Activated CD4-positive, alpha-beta T cell treated with anti-CD3 and anti-CD28 coated beads, Interleukin-2, amount 10 ng/mL, durations not matched to agents 7 days and 5 days (primary cell): ENCODE data around the gene FAF2. TPM values are rescaled to one million over a fixed set of nuclear protein-coding genes. Genes with fewer than 3 reads are reported as not detected.
A peak's percentile ranks its signal among the peaks of the same experiment; 100 is the strongest.

Source experiments
- CTCF ChIA-PET: fragments of 350-600 bp; sonication (Branson Sonifier 250); formaldehyde crosslinking; loops from one replicate; lab custom pipeline; 2021; ENCODE audit warnings: antibody characterized with exemption; lab: Charles Lee
- POLR2A ChIA-PET: fragments of 350-600 bp; sonication (Branson Sonifier 250); formaldehyde crosslinking; loops from one replicate; lab custom pipeline; 2021; ENCODE audit warnings: antibody characterized with exemption; lab: Charles Lee
- DNase-seq: peaks from one replicate; pipeline ENCODE4 v3.0.0-alpha.2; 2020
- H3K27ac Mint-ChIP-seq: one replicate; pipeline ENCODE4 v1.8.0; 2021; ENCODE audit warnings: mild to moderate bottlenecking, moderate library complexity, mixed read lengths
- H3K27me3 Mint-ChIP-seq: one replicate; pipeline ENCODE4 v1.8.0; 2021; ENCODE audit warnings: mixed read lengths
- H3K36me3 Mint-ChIP-seq: one replicate; pipeline ENCODE4 v1.8.0; 2021; ENCODE audit warnings: low read depth, mixed read lengths
- H3K4me1 Mint-ChIP-seq: one replicate; pipeline ENCODE4 v1.8.0; 2021; ENCODE audit warnings: mixed read lengths
- H3K4me3 Mint-ChIP-seq: one replicate; pipeline ENCODE4 v1.8.0; 2021; ENCODE audit warnings: mild to moderate bottlenecking, moderate library complexity, mixed read lengths
- H3K9me3 Mint-ChIP-seq: one replicate; pipeline ENCODE4 v1.8.0; 2021; ENCODE audit warnings: mixed read lengths
- total RNA-seq, 2 experiments: library from RNA; stranded (reverse); gene quantifications; one replicate each; pipeline ENCODE4 v1.2.3, GENCODE V29; 2021

Gene FAF2
- total RNA-seq, 2 experiments from 2014 or later, result 32.3 to 41.0 TPM

- Mint-ChIP-seq H3K27ac (no peak overlapping the region), H3K27me3 (no peaks in the 10 kb centered on the region), H3K4me3 (no peak overlapping the region), H3K36me3 (peaks cover 10% of the 10 kb centered on the region), H3K9me3 (no peaks in the 10 kb centered on the region), H3K4me1 (peaks cover 12% of the 10 kb centered on the region)
- no peak for DNase-seq
- CTCF ChIA-PET, result interaction anchor here (1.2 to 1.4 kb wide), 3 partner anchors 12 to 104 kb away, joined by 3 to 5 read pairs (median 3); no protein-coding TSS in a partner anchor
- POLR2A ChIA-PET, result no interaction called here
Observed at GRCh38 chr5:176521699-176522263, 73.6 kb downstream of the FAF2 start.

DNA sequence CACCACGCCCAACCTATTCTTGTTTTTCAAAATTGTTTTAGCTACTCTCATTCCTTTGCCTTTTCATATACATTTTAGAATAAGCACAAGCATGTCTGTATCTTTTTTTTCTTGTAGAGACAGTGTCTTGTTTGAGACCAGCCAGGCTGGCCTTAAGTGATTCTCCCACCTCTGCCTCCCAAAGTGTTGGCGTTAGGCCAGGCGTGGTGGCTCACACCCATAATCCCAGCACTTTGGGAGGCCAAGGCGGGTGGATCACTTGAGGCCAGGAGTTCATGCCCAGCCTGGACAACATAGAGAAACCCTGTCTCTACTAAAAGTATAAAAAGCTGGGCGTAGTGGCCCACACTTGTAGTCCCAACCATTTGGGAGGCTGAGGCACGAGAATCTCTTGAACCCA lies 76.0 kb downstream of the FAF2 start:
- POLR2A ChIA-PET, result no interaction called here
- Mint-ChIP-seq H3K4me1 (peaks cover 17% of the 10 kb centered on the region), H3K9me3 (no peaks in the 10 kb centered on the region), H3K4me3 (no peak overlapping the region), H3K36me3 (peaks cover 28% of the 10 kb centered on the region), H3K27ac (no peak overlapping the region), H3K27me3 (no peaks in the 10 kb centered on the region)
- DNase-seq, result no peak
- CTCF ChIA-PET, result interaction anchor here (1.0 to 1.1 kb wide), 2 partner anchors 10 to 76 kb away, joined by 3 to 4 read pairs; no protein-coding TSS in a partner anchor

DNA sequence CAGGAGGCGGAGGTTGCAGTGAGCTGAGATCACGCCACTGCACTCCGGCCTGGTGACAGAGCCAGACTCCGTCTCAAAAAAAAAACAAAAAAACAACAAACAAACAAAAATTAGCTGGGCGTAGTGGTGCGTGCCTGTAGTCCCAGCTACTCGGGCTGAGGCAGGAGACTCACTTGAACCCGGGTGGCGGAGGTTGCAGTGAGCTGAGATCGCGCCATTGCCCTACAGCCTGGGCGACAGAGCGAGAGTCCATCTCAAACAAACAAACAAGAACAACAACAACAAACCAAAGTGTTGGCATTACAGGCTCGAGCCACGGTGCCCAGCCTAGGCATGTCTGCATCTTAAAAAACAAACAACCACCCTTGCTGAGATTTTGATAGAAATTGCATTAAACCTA lies 76.8 kb downstream of the FAF2 start:
- H3K27ac Mint-ChIP-seq, result no peak overlapping the region
- peaks cover 25% of the 10 kb centered on the region for H3K4me1 Mint-ChIP-seq
- H3K27me3 Mint-ChIP-seq, result no peaks in the 10 kb centered on the region
- DNase-seq, result no peak
- H3K9me3 Mint-ChIP-seq, result no peaks in the 10 kb centered on the region
- peaks cover 34% of the 10 kb centered on the region for H3K36me3 Mint-ChIP-seq
- CTCF ChIA-PET, result no interaction called here
- POLR2A ChIA-PET, result no interaction called here
- no peak overlapping the region for H3K4me3 Mint-ChIP-seq

GRCh38 chr5:176525677-176526076 lies 77.5 kb downstream of the FAF2 start:
- Mint-ChIP-seq H3K27ac (no peak overlapping the region), H3K27me3 (no peaks in the 10 kb centered on the region), H3K4me3 (no peak overlapping the region), H3K4me1 (peaks cover 25% of the 10 kb centered on the region), H3K9me3 (no peaks in the 10 kb centered on the region), H3K36me3 (peaks cover 34% of the 10 kb centered on the region)
- ChIA-PET POLR2A (no interaction called here), CTCF (no interaction called here)
- no peak for DNase-seq

GRCh38 chr5:176526462-176526861 lies 78.3 kb downstream of the FAF2 start:
- Mint-ChIP-seq H3K27me3 (no peaks in the 10 kb centered on the region), H3K9me3 (no peaks in the 10 kb centered on the region), H3K36me3 (peaks cover 40% of the 10 kb centered on the region), H3K27ac (no peak overlapping the region), H3K4me3 (no peak overlapping the region), H3K4me1 (peaks cover 30% of the 10 kb centered on the region)
- POLR2A ChIA-PET, result no interaction called here
- CTCF ChIA-PET, result interaction anchor here (1.4 kb wide), 2 partner anchors 11 to 16 kb away, joined by 3 to 4 read pairs; partner anchors contain the start of gene RNF44
- no peak for DNase-seq

- Mint-ChIP-seq H3K4me3 (no peak overlapping the region), H3K36me3 (peaks cover 44% of the 10 kb centered on the region), H3K27me3 (no peaks in the 10 kb centered on the region), H3K9me3 (no peaks in the 10 kb centered on the region), H3K27ac (no peak overlapping the region), H3K4me1 (peaks cover 35% of the 10 kb centered on the region)
- ChIA-PET POLR2A (no interaction called here), CTCF (interaction anchor here (1.4 kb wide), 3 partner anchors 10 to 15 kb away, joined by 3 to 4 read pairs (median 3); partner anchors contain the start of gene RNF44)
- DNase-seq, result no peak
Observed at GRCh38 chr5:176527246-176528222, 79.3 kb downstream of the FAF2 start.

DNA sequence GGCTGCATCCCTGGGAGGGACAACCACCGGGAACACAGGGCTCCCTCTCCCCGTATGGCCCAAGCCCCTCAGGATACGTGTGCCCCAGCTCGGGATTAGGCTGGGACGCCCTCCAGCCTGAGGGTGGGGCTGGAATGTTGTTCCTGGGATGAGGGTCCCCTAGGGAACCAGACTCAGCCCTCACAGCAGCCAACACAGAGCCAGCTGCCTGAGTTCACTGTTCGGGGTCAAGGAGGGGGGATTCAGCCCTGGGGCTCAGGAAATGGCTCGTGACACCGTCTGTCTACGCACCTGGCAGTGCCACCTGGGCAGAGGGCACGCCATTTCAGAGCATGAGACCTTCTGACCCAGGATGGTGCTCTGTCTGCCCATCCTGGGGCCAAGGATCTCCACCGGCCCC lies 80.1 kb downstream of the FAF2 start:
- ChIA-PET POLR2A (no interaction called here), CTCF (interaction anchor here (1.4 kb wide), 1 partner anchor 11 kb away, joined by 3 read pairs; no protein-coding TSS in a partner anchor)
- peaks cover 39% of the 10 kb centered on the region for H3K4me1 Mint-ChIP-seq
- peak overlapping the region; percentile 36 for H3K27ac Mint-ChIP-seq
- no peak overlapping the region for H3K4me3 Mint-ChIP-seq
- H3K36me3 Mint-ChIP-seq, result peaks cover 48% of the 10 kb centered on the region
- H3K27me3 Mint-ChIP-seq, result no peaks in the 10 kb centered on the region
- DNase-seq, result no peak
- H3K9me3 Mint-ChIP-seq, result no peaks in the 10 kb centered on the region

DNA sequence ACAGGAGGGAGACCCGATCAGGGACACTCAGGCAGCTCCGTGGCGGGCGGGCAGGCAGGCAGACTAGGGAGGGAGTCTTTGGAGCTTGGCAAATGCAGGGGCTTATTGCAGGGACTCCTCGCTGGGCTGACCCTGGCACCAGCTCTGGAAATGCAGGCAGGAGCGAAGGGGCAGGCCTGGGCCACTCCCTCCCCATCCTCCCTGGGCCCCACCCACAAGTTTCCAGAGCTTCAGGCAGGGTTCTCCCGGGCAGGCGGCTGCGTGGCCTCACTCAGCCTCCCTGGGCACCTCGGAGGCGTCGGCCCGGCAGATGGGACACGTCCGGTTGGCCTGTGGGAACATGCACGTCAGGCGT lies 80.6 kb downstream of the FAF2 start:
- H3K27me3 Mint-ChIP-seq, result no peaks in the 10 kb centered on the region
- CTCF ChIA-PET, result interaction anchor here (1.4 to 1.5 kb wide), 2 partner anchors 11 to 21 kb away, joined by 3 read pairs; no protein-coding TSS in a partner anchor
- H3K4me1 Mint-ChIP-seq, result peaks cover 43% of the 10 kb centered on the region
- H3K9me3 Mint-ChIP-seq, result no peaks in the 10 kb centered on the region
- H3K36me3 Mint-ChIP-seq, result peaks cover 52% of the 10 kb centered on the region
- POLR2A ChIA-PET, result no interaction called here
- no peak overlapping the region for H3K27ac Mint-ChIP-seq
- DNase-seq, result no peak
- H3K4me3 Mint-ChIP-seq, result no peak overlapping the region

DNA sequence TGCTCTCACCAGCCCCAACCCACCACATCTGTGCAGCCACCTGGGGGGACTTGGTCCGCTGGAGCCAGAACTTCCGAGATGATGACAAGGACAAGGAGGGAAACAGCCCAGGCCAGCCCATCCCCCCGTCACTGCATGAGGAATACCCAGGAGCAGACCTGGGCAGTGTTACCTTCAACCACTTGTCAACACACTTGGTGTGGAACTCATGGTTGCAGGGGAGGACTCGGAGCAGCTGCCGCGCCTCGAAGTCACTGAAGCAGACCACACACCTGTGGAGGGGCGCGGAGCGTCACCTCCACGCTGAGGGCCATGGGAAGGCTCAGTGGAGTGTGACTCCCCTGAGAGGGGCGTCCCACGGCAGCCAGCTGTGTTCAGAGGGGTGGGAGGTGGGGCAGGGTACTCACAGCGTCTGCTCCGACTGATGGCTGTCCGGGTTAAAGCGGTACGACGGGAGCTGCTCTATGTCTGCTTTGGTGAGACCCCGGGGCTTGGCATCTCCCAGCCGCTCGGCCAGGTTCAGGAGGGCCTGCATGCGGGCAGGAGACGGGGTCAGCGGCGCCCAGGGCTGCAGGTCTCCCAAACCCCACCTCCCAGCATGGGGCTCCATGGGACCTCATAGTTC lies 81.0 kb downstream of the FAF2 start:
- peaks cover 48% of the 10 kb centered on the region for H3K4me1 Mint-ChIP-seq
- no peak for DNase-seq
- H3K27me3 Mint-ChIP-seq, result no peaks in the 10 kb centered on the region
- no peaks in the 10 kb centered on the region for H3K9me3 Mint-ChIP-seq
- peak overlapping the region; percentile 86 for H3K27ac Mint-ChIP-seq
- H3K4me3 Mint-ChIP-seq, result peak overlapping the region; percentile 75
- ChIA-PET POLR2A (interaction anchor here (0.7 kb wide), 1 partner anchor 168 kb away, joined by 7 read pairs; no protein-coding TSS in a partner anchor), CTCF (interaction anchor here (1.2 to 2.4 kb wide), 3 partner anchors 21 to 112 kb away, joined by 3 to 13 read pairs (median 3); partner anchors contain the start of genes CLTB and FAF2)
- H3K36me3 Mint-ChIP-seq, result peaks cover 56% of the 10 kb centered on the region

- no peaks in the 10 kb centered on the region for H3K9me3 Mint-ChIP-seq
- H3K4me3 Mint-ChIP-seq, result peak overlapping the region; percentile 75
- no peaks in the 10 kb centered on the region for H3K27me3 Mint-ChIP-seq
- DNase-seq, result peak; percentile 74
- H3K4me1 Mint-ChIP-seq, result peaks cover 53% of the 10 kb centered on the region
- H3K36me3 Mint-ChIP-seq, result peaks cover 61% of the 10 kb centered on the region
- POLR2A ChIA-PET, result interaction anchor here (0.7 kb wide), 1 partner anchor 169 kb away, joined by 7 read pairs; no protein-coding TSS in a partner anchor
- peak overlapping the region; percentile 86 for H3K27ac Mint-ChIP-seq
- CTCF ChIA-PET, result interaction anchor here (0.6 to 2.4 kb wide), 6 partner anchors 9 to 113 kb away, joined by 3 to 13 read pairs (median 4); partner anchors contain the start of genes CLTB and FAF2
Observed at GRCh38 chr5:176529741-176530141, 81.6 kb downstream of the FAF2 start.

GRCh38 chr5:176530393-176530982 lies 82.3 kb downstream of the FAF2 start:
- Mint-ChIP-seq H3K27ac (peak overlapping the region; percentile 93), H3K36me3 (peaks cover 61% of the 10 kb centered on the region), H3K9me3 (no peaks in the 10 kb centered on the region), H3K27me3 (no peaks in the 10 kb centered on the region), H3K4me1 (peaks cover 54% of the 10 kb centered on the region), H3K4me3 (peak overlapping the region; percentile 82)
- ChIA-PET CTCF (interaction anchor here (0.6 to 2.4 kb wide), 10 partner anchors 10 to 1041 kb away, joined by 3 to 13 read pairs (median 3); partner anchors contain the start of genes CLTB and FAF2), POLR2A (no interaction called here)
- DNase-seq, result no peak
